Forelimb muscle (tissue), 1 donor: ENCODE measurements around the gene PHYHIPL. TPM values are rescaled to one million over a fixed set of nuclear protein-coding genes. Genes with fewer than 3 reads are reported as not detected.

Experiments
- DNase-seq: peaks from one replicate; pipeline ENCODE4 v3.0.0-alpha.2; 2013; ENCODE audit warnings: low read depth
- polyA plus RNA-seq: library from polyadenylated mRNA; unstranded; fragments of 120-200 nt; gene quantifications from one replicate; pipeline ENCODE4 v1.2.1, GENCODE V29; 2013; ENCODE audit not compliant: insufficient read length

Gene PHYHIPL
- polyA plus RNA-seq, 1 donor, result 1.1 TPM

DNA sequence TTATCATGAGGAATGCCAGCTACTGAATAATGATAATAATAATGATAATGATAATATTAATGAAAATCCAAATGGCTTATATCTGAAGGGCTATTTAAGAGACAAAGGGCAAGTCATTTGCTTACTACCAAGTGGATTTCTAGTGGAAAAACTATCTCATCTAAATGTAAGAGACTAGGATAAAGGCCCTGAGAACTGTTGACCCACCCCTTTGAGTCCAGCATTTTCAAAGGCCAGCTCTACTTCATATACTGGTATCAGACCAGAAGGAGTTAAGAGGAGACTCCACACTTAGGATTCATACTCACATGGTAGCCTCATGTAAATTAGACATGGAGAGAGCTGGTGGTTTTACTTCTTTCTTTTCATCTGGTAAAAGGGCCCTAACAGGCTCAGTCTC, 76.0 kb downstream of the PHYHIPL start:
- DNase-seq, result no peak

DNA sequence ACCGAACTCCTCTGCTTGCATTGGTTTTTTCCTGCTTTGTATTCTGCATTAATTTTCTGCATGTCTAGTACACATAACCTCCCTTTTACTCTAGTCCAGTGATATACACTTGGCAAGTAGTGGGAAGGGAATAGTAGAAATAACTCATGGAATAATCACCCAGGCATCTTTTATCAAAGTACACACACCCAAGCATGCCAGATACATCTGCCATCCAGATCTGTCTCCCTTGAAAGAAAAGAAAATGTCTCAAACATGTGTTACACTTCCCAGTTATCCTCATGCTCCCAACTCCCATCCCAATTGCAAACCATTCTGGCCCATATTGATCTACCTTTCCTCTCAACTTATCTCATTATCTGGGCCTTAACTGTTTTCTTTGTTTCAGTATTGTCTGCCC, 79.0 kb downstream of the PHYHIPL start:
- no peak for DNase-seq

DNA sequence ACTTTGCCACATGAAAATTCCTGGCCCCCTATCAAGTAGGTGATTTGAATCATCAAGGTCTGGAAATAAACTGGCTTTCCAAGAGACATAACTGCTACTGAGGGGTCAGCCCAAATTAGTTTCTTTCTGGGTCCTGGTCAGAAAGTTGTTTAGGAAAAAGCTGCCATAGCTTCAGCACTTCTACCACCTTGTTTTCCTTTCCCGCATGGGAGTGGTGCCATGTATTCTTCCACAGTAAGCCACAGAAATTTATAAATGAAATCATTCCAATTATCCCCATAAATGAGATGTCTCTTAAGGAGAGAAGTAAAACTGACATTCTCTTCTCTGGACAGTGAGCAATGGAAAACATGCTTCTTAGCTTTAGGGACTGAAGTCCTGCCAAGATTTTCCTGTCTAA, 80.8 kb downstream of the PHYHIPL start:
- DNase-seq, result no peak

DNA sequence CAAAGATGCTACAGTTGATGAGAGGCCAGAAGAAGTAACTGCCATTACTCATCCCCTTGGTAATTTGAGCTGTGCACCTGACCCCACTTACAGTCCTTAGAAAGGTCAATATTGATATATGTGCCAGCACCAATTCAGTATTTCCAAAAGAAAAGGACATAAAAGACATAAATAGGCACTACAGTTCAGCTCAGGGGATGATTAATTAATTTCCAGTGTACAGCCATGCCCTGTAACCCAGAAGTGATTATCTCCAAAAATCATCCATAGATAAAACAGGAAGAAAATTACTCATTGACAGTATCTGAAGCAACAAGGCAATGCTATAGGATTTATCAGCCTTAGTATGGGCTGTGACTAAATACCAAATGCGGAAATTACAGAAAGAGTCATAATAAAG, 82.4 kb downstream of the PHYHIPL start:
- no peak for DNase-seq

DNA sequence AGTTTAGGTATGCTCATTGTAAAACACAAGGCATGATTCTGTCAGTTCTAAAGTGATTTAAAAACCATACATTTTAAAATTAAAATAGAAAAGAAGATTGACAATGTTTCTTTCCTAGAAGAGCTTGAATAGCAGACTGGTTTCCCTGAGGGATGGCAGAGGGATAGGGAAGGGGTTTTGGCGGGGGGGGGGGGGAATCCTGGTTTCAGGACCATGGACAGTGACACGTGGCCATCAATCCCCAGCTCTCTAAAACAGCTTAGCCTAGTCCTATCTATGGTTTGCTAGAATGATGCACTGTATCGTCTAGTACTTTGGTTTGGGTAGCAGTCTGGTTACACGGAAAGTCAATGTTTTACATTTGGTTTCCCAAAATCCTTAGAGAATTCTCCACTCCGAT, 88.7 kb downstream of the PHYHIPL start:
- no peak for DNase-seq

DNA sequence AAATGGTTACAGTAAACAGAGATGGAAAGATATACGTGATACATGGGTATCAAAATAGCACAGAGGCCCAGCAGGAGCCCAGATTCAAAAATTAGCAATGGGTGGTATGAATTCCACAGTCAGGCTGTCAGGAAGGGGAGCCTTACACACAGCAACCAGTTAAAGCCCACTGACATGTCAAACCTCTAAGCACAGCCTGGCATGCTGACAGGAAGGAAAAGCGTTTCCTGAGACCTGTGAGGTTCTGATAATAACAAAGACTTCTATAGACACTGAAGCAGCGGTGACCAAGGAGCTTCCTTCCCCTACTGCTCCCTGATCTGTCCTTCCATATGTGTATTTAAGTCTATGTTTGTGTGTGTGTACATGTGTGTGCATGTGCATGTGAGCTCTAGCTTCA, 89.9 kb downstream of the PHYHIPL start:
- no peak for DNase-seq

DNA sequence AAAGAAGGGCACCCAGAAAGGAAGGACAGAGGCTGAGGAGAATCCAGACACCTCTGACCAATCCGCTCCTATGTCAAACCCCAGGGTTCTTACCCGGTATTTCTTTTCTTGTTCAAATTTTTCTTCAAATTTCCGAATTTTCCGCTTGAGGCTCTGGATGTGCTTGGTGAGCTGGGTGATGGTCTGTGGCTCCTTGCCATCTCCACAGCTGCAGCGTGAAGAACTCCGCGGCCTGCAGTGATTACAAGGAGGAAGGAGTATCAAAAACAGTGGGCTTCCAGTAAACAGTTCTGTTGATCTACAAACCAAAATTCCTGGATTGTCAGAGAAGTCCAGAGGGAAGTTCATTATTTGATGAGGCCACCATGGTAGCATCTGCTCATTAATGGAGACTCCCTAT, 92.0 kb downstream of the PHYHIPL start:
- DNase-seq, result no peak

DNA sequence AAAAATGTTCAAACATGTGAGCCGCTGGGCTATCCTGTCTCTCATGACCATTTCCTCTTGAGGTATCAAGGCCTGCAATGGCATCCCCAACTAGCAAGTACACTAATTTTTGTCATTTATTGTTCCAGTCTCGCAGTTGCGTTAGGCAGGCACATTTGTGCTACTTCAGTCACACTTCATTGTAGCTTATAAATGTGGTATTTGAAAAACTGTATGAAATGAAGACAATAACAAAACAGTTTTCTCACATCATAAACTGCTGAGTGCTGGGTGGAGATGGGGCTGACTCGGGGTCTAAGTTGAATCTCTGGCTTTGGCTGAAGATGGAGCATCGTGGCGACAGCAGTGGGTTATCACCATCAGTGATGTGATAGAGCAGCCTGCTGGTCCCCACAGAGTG, 93.2 kb downstream of the PHYHIPL start:
- DNase-seq, result no peak

DNA sequence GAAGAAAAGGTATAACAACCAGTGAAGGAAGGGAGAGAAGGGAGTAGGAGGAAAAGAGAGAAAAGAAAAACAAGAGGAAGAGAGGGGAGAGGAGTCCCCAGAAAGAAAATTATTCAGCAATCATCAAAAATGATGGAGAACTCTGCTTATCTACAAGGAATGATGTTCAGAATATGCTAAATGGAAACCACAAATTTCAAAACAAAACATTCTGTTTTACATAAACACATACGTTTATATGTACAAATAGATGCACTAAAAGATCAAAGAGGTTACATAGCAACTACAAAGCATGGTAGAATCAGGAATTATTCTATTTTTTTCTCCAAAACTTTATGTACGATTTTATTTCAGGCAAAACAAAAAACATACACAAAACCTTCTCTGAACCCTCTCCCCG, 94.0 kb downstream of the PHYHIPL start:
- DNase-seq, result no peak

DNA sequence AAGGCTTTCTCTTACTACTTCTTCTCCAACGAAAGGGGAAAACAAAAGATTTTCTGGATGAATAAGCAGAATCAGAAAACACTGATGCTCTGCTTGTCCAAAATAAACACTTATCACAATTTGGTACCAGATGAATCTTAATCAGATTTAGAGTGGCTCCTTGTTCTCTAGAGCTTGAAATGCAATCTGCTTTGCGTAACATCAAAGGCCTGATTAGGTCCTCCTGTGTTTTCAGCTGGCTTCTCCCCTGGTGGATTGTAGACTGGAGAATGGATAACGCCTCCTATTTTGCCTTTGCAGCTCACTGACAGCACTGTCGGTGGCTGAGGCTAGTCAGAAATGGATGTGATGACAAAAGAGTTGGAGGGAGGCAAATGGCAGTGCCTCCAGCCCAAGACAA, 94.7 kb downstream of the PHYHIPL start:
- no peak for DNase-seq

DNA sequence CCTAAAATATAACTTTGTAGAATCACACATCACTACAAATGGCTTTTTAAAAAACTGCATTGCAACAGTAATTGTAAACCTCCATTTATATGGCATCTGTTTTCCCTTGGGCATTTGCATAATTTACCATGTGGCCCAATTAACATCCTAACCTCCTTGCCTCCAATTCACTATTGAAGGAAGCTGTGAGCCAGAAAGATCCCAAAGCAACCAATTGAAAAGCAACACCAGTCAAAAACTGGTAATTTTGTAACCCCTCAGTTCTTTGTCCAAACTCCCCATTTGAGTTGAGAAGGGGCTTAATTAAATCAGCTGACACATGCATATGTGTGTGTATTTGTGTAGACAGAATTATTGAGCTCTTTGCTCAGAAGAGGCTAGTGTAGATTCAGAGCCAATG, 95.6 kb downstream of the PHYHIPL start:
- no peak for DNase-seq

DNA sequence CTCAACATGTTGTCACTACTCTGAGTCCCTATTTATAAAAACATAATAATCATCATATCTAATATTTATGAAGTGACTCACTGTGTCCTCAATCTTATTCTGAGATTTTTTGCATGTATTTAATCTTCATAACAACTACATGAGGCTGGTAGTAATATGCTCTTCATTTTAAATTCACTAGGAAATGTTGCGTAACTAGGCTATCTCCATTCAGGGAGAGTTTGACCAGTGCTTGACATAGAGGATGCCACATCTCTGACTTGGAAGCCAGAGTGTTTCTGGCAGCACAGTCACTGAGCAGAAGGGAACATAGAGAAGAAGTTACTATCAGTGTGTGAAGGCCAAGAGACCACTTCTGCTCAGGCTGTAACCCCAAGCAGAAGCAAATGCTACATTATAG, 97.0 kb downstream of the PHYHIPL start:
- DNase-seq, result no peak

DNA sequence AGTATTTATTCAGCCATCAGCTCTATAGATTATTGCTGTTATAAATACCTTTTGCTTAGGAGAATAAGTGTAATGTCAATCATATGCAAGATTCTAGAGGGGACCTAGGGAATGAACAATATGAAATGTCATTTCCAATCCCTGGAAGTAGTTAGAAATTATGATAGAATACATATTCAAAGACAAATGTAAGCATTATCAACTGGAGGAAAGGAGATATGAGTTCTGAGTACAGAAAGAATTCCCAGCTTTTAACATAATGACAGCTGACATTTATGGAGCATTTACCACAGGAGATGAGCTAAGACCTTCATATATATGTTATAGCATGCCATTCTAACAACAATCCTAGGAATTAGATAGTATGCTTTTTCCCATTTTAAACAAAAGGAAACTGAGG, 99.7 kb downstream of the PHYHIPL start:
- no peak for DNase-seq

DNA sequence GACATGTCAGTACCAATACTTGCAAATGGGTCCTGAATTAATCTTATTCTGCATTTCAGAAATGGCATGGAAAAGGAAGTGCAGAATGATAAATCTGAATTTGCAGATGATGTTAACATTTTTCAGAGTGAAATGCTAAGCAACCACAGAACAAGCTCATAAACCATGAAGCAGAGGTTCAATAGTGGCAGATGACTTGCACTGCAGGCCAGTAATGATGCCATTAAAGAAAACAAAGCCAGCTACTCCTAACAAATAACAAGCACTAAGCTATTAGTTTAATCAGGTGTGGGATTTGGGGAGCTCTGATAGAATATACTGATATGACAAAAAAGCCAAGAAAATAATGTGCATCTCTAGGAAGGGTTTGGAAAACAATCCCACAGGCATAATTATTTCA, 100.5 kb downstream of the PHYHIPL start:
- no peak for DNase-seq

DNA sequence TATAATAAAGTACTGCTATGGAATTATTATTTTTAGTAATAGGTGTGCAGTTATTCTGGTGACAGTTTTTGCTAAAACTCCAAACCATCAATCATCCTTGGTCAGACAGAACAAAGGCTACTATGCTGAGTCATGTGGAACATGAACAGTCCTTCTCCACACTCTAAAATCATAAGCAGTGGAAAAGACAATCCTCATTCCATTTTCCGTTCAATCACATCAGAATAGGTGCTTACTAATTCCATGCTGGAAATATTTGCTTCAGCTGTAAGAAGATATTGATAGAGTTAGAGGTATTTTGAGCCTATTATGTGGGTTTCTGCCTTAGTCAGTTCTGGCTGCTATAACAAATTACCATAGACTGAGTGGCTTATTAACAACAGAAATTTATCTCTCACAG, 103.0 kb downstream of the PHYHIPL start:
- no peak for DNase-seq

DNA sequence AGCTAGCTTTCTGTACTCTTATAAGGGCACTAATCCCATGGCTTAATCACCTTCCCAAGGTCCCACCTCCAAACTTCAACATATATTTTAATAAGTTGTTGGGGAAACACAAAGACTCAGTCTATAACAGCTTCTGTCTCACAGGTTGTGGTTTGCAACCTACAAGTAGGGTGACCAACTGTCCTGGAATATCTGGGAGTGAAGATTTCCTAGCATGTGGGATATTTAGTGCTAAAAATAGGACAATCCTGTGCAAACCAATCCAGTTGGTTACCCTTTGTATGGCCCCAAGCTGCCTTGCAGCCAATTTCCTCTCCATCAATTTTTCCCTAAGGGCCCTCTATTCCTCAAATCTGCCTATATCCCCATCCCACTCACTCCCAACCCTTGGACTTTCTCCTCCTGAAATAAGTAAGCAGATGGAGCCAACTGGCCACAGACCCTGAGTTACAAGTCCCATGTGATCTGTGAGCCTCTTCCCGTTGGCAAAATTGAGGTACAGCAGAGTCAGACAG, 103.6 kb downstream of the PHYHIPL start:
- DNase-seq, result no peak

DNA sequence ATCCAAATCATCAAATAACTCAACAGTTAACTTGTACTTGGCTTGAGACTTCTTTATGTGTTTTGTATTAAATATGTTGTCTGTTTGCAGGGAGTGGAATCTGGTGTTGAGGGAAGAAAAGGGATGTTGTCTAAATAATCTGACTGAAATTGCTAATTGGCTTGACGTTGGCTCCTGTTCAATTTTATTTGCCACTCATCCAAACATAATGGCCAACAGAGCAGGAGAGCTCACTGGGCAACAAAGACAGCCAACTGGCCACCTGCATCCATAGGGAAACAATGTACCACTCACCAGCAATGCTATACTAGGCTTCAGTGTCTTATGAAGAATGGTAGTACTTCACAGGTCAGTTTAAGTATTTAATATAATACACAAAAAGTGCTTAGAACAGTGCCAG, 105.4 kb downstream of the PHYHIPL start:
- DNase-seq, result no peak

DNA sequence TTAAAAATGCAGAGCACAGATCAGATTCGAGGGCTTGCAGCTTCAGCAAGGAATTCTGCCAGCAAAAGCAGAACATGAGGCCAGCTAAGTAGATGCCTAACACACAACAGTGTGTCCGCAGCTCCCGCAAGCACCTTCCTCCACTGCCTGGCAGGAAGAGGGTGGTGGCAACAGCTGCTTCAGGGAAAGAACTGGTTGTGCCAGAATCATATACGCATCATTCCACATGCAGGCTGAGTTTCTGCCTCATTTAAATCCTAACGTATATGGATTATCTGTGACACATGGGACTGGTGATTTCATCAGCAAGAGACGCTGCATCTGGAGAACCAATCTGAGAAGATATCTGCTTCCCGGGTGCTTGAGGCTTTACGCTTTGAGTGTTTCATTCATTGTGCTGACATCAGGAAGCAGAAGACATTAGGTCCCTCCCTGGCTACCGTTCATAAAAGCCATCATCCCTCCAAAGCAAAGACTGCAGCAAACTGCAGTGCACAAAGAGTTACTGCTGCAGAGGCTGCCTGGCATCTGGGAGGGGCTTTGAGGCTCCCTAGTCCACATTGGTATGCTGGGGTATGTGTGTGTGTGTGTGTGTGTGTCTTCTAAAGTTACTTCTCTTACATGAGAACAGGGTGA, 107.1 kb downstream of the PHYHIPL start:
- no peak for DNase-seq

DNA sequence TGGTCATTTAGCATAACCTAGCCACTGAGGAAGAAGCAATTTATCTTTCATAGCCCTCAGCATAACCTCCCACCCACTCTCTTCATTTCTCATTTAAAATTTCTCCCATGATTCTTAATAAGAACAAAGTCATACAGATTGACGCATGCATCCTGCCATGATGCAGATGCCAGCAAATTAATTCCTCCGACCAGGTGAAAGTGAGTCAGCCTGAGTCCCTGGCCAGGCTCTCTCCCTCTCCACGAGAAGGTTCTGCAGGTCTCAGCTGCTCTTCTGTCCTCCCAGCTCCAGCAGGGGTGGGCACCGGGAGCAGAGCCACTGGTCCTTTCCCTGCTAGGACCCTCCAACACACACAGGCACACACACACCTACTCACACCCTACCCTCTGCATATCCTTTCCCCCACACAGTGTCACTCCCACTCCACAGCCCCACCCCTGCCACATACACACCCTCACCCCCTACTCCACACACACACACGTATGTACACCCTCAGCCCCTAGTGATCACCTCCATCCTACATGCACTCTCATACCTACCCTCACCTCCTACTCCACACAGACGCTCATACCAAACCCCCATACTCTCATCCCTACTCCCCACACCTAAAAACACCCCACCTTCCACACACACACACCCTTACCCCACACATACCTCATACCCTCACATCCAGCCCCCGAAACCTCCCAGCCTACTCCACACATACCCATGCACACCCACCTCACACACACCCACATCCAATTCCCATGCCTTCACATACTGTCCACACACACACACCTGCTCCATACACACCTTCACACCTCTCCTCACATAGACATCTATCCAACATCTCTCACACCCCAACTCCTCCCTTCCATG, 107.9 kb downstream of the PHYHIPL start:
- DNase-seq, result no peak

DNA sequence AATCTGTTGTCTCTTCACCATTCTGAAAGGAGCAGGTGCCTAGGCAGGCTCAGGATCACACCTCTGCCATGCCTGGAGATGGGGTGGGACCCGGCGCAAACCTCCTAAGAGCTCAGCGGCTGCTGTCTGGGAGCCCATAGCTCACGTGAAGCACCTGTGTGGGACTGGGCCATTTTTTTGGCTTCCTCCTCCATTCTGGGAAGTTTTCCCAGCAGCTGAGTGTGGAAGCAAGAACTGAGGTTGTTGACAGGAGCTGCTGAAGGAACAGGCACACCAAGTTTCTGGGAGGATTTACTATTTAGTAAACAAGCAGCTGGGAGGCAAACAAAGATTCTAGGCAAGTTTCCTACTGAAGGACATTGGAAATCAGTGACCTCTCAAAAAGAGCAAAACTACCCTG, 108.6 kb downstream of the PHYHIPL start:
- DNase-seq, result peak; percentile 32

DNA sequence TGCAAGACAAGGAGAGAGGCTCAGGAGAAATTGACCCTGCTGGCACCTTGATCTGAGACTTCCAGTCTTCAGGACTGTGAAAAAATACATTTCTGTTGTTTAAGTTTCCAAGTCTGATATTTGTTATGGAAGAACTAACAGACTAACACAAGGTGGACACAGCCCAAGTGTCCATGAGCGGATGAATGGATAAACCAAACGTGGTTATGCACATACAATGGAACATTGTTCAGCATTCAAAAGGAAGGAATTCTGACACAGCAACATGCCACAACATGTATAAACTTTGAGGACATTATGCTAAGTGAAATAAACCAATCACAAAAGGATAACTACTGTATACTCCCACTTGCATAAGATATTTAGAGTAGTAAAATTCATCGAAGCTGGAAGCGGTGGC, 109.4 kb downstream of the PHYHIPL start:
- DNase-seq, result no peak

DNA sequence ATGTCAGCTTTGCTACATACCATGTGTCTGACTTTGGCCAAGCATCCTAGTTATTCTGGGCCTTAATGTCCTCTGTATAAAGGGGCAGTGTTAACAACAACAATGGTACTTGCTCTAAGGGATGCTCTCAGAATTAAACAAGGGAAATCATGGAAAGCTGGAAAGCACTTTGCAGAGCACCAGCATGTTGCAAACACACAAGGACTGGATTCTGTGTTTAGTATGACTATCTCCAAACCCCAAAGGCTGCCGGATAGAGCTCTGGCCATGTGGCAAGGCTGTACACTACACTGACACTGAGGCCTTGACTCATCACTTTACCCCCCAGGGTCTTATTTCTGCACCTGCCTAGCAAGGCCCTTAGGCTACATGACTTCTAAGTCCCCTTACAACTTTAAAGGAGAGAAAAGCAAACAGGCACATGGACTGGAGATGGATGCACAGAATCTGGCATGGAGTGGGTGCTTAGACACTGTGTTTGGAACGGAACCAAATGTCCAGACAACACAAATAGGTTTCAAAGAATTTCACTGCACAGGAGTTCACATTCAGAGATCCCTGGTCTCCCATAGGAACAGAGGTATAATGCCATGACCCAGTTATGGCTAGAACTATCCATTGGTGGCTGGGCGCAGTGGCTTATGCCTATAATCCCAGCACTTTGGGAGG, 111.3 kb downstream of the PHYHIPL start:
- DNase-seq, result no peak

DNA sequence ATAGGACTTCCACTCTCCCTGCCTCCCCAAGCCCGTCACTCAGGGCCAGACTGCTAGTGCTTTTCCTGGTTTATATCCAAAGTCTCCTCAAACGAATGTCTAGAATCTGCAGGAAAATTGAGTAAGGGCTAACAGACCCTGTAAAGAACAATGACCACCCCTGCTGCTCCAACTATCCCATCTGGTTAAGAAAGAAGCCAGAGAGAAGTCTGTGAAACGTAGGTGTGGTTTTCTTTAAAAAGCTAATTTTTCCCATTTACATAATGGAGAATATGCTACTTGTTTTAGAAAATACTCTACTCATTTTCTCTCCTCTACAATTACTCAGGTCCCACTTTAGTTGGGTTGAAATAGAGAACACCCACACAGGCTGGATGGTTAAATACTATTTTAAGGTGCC, 113.4 kb downstream of the PHYHIPL start:
- DNase-seq, result no peak
